GM23338 (cell line): ENCODE data around the gene TTYH1. TPM values are rescaled to one million over a fixed set of nuclear protein-coding genes. Genes with fewer than 3 reads are reported as not detected.

Source experiments
- ATAC-seq: fragments of 200-7000 bp; cut with Tn5 transposase; 3 replicates; pipeline ENCODE4 v1.9.1; 2020
- DNase-seq: peaks from one replicate; pipeline ENCODE4 v3.0.0-alpha.2; 2015; ENCODE audit warnings: low spot score
- H2AFZ ChIP-seq: fragments of 200-600 bp; sonication (generic); 2 replicates; pipeline ENCODE4 v1.8.0; 2016; ENCODE audit warnings: antibody characterized with exemption, mild to moderate bottlenecking, moderate library complexity
- H3F3A ChIP-seq: fragments of 200-600 bp; sonication (generic); replicated peaks from 2 replicates; pipeline ENCODE4 v1.8.0; 2017; ENCODE audit warnings: antibody characterized with exemption, mixed run types, low read depth
- H3K27ac ChIP-seq: fragments of 200-600 bp; sonication (generic); 2 replicates; pipeline ENCODE4 v1.6.1; 2016; ENCODE audit warnings: low read depth
- H3K27me3 ChIP-seq: fragments of 200-600 bp; sonication (generic); 2 replicates; pipeline ENCODE4 v1.8.0; 2016; ENCODE audit warnings: mild to moderate bottlenecking, mixed run types, moderate library complexity; ENCODE audit not compliant: insufficient read depth
- H3K36me3 ChIP-seq: fragments of 200-600 bp; sonication (generic); 2 replicates; pipeline ENCODE4 v1.8.0; 2016; ENCODE audit warnings: mild to moderate bottlenecking; ENCODE audit not compliant: insufficient read depth
- H3K4me1 ChIP-seq: fragments of 200-600 bp; sonication (generic); 2 replicates; pipeline ENCODE4 v1.8.0; 2016; ENCODE audit warnings: mild to moderate bottlenecking, moderate library complexity; ENCODE audit not compliant: insufficient read depth
- H3K4me2 ChIP-seq: fragments of 200-600 bp; sonication (generic); 2 replicates; pipeline ENCODE4 v1.7.1; 2017; ENCODE audit warnings: mixed run types
- H3K4me3 ChIP-seq: fragments of 200-600 bp; sonication (generic); 2 replicates; pipeline ENCODE4 v1.6.1; 2016; ENCODE audit warnings: mixed run types
- H3K79me2 ChIP-seq: fragments of 200-600 bp; sonication (generic); replicated peaks from 2 replicates; pipeline ENCODE4 v1.8.0; 2017; ENCODE audit warnings: mild to moderate bottlenecking; ENCODE audit not compliant: insufficient read depth
- H3K9me2 ChIP-seq: fragments of 200-600 bp; sonication (generic); 2 replicates; pipeline ENCODE4 v1.8.0; 2017; ENCODE audit not compliant: insufficient read depth
- H4K20me1 ChIP-seq: fragments of 200-600 bp; sonication (generic); replicated peaks from 2 replicates; pipeline ENCODE4 v1.8.0; 2017; ENCODE audit warnings: mild to moderate bottlenecking; ENCODE audit not compliant: insufficient read depth
- H3K27ac Mint-ChIP-seq: 2 replicates; pipeline ENCODE4 v1.8.0; 2020; ENCODE audit warnings: inconsistent platforms, mild to moderate bottlenecking, moderate library complexity, mixed read lengths
- H3K27me3 Mint-ChIP-seq: 3 replicates; pipeline ENCODE4 v1.8.0; 2022; ENCODE audit warnings: low read depth, mild to moderate bottlenecking, moderate library complexity, mixed read lengths, inconsistent platforms; ENCODE audit not compliant: insufficient read depth, poor library complexity
- H3K36me3 Mint-ChIP-seq: 3 replicates; pipeline ENCODE4 v1.8.0; 2021; ENCODE audit warnings: low read depth, mild to moderate bottlenecking, inconsistent platforms, moderate library complexity, mixed read lengths
- H3K4me1 Mint-ChIP-seq: 3 replicates; pipeline ENCODE4 v1.8.0; 2020; ENCODE audit warnings: mild to moderate bottlenecking, inconsistent platforms, mixed read lengths
- H3K4me3 Mint-ChIP-seq: 3 replicates; pipeline ENCODE4 v1.8.0; 2021; ENCODE audit warnings: moderate library complexity, mild to moderate bottlenecking, inconsistent platforms, mixed read lengths
- H3K9me3 Mint-ChIP-seq: 3 replicates; pipeline ENCODE4 v1.8.0; 2020; ENCODE audit warnings: moderate library complexity, mild to moderate bottlenecking, inconsistent platforms, mixed read lengths
- EZH2phosphoT487 ChIP-seq: fragments of 200-600 bp; sonication (generic); IDR thresholded peaks from one replicate; pipeline ENCODE4 v1.8.1; 2018; ENCODE audit warnings: antibody characterized with exemption; ENCODE audit not compliant: unreplicated experiment
- JUNB ChIP-seq: IDR thresholded peaks from one replicate; pipeline ENCODE4 v1.6.1; 2016; ENCODE audit warnings: antibody characterized with exemption; ENCODE audit not compliant: unreplicated experiment
- NANOG ChIP-seq: IDR thresholded peaks from 2 replicates; pipeline ENCODE4 v1.6.1; 2016; ENCODE audit warnings: antibody characterized with exemption, borderline replicate concordance
- POLR2AphosphoS5 ChIP-seq: IDR thresholded peaks from 2 replicates; pipeline ENCODE4 v1.6.1; 2016; ENCODE audit warnings: antibody characterized with exemption, low read depth
- STAT1 ChIP-seq: IDR thresholded peaks from one replicate; pipeline ENCODE4 v1.6.1; 2016; ENCODE audit warnings: antibody characterized with exemption; ENCODE audit not compliant: unreplicated experiment
- ZNF114 ChIP-seq: fragments of 250-450 bp; sonication (Bioruptor Pico); IDR thresholded peaks from 2 replicates; pipeline ENCODE4 v1.5.0; 2020; ENCODE audit warnings: mild to moderate bottlenecking, moderate library complexity
- ZNF331 ChIP-seq: fragments of 250-450 bp; sonication (Bioruptor Pico); IDR thresholded peaks from 2 replicates; pipeline ENCODE4 v1.5.0; 2020; ENCODE audit warnings: low read depth, mild to moderate bottlenecking, moderate library complexity
- polyA plus RNA-seq: library from polyadenylated mRNA; unstranded; fragments of >200 nt; fragmentation: Nextera tagmentation; extraction: Ambion mirVana; gene quantifications from 2 replicates; pipeline ENCODE4 v1.2.1, GENCODE V29; 2016
- total RNA-seq: library from RNA; depleted of rRNA; stranded (reverse); fragments of >200 nt; shearing (Covaris generic); gene quantifications from 2 replicates; pipeline ENCODE4 v1.2.3, GENCODE V29; 2014
- TF ChIP-seq, protein P1 (sequence below), 2 experiments: fragments of 200-600 bp in 1 of 2; sonication (generic) in 1 of 2; conservative IDR thresholded peaks; 2 replicates each; pipeline versions ENCODE4 v1.5.1 to v1.6.1; 2016 to 2017; ENCODE audit warnings: antibody characterized with exemption in 2 of 2, low read depth in 2 of 2, mild to moderate bottlenecking in 2 of 2, moderate library complexity in 1 of 2
- TF ChIP-seq, protein P2 (sequence below): IDR thresholded peaks from one replicate; pipeline ENCODE4 v1.6.1; 2018; ENCODE audit warnings: antibody characterized with exemption; ENCODE audit not compliant: unreplicated experiment

The TTYH1 gene
- total and polyA plus RNA-seq, 2 experiments from 2014 or later, result 18.2 to 40.8 TPM

DNA sequence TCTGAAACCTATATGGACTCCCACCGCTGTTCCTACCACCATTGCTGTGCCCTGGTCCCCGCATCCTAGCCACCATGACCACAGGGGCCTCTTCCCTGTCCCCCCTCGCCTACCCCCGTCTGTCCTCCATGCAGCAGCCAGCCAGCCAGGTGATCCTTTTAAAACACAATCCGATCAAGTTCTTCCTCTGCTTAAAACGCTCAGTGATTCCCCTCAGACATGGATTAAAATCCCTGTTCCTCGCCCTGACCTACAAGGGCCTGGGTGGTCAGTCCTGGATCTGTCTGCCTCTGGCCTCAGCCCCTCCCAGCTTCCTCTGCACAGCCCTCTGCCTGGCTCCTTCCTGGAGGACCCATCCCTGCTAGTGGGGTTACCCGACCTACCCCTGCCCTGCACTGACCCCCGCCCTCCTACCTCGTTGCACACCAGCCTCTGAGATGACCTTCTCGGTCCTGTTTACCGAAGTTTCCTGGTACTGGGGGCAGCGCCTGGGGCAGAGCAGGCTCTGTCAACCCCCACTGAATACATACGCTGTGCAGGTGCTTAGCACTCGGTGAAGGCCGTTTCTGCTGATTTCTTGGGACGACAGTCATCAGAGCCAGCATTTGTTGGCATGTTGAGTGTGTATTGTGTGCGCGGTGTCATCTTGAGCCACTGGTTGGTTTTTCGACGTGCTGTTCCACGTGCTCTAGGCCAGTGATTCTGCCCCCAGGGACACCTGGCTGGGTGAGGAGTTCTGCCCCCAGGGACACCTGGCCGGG, 19.0 kb downstream of the TTYH1 start:
- TF ChIP-seq POLR2AphosphoS5 (no peak), EZH2phosphoT487 (no peak), NANOG (no peak), ZNF331 (no peak), JUNB (no peak)
- TF ChIP-seq, protein P1, sequence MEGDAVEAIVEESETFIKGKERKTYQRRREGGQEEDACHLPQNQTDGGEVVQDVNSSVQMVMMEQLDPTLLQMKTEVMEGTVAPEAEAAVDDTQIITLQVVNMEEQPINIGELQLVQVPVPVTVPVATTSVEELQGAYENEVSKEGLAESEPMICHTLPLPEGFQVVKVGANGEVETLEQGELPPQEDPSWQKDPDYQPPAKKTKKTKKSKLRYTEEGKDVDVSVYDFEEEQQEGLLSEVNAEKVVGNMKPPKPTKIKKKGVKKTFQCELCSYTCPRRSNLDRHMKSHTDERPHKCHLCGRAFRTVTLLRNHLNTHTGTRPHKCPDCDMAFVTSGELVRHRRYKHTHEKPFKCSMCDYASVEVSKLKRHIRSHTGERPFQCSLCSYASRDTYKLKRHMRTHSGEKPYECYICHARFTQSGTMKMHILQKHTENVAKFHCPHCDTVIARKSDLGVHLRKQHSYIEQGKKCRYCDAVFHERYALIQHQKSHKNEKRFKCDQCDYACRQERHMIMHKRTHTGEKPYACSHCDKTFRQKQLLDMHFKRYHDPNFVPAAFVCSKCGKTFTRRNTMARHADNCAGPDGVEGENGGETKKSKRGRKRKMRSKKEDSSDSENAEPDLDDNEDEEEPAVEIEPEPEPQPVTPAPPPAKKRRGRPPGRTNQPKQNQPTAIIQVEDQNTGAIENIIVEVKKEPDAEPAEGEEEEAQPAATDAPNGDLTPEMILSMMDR (conservative IDR thresholded peaks at IDR 0.05; ENCODE audit: low read depth in 2 of 2), result no peak
- peak; percentile 21 for DNase-seq
- H3K4me1 ChIP-seq, result peaks cover 25% of the 10 kb centered on the region
- Mint-ChIP-seq H3K4me3 (no peak overlapping the region; the same call in 2 of the 3 replicates), H3K27me3 (peaks cover 31% of the 10 kb centered on the region), H3K4me1 (peaks cover 48% of the 10 kb centered on the region), H3K9me3 (no peaks in the 10 kb centered on the region; the same call in 2 of the 3 replicates), H3K27ac (no peak overlapping the region), H3K36me3 (peaks cover 15% of the 10 kb centered on the region)
- H3K4me2 ChIP-seq, result peak overlapping the region; percentile 78
- no peak for ATAC-seq
- no peaks in the 10 kb centered on the region for H3K36me3 ChIP-seq
- no peaks in the 10 kb centered on the region for H3K9me2 ChIP-seq
- H3K4me3 ChIP-seq, result peak overlapping the region; percentile 49; the same call in 1 of the 2 replicates
- H3K79me2 ChIP-seq, result no peaks in the 10 kb centered on the region
- no peak overlapping the region for H2AFZ ChIP-seq
- no peaks in the 10 kb centered on the region for H3F3A ChIP-seq
- no peak overlapping the region for H3K27ac ChIP-seq
- H4K20me1 ChIP-seq, result no peaks in the 10 kb centered on the region; the same call in none of the 2 replicates
- 0 out of 2 replicates have a peak, but pooled peaks cover 3% of the 10 kb centered on the region for H3K27me3 ChIP-seq

DNA sequence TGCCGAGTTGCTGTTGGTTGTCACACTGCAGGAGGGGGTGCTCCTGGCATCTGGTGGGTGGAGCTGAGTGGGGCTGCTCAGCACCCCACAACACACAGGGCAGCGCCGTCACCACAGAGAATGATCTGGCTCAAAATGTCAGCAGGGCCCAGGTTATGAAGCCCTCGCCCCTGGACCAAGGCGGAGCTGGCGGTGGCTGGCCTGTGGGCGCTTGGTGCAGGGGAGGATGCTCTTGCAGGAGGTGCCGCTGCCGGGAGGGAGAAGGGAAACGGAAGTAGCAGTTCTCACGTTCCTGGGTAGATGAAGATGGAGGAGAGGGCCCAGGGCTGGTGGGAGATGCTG, 19.6 kb downstream of the TTYH1 start:
- H3K36me3 Mint-ChIP-seq, result peaks cover 15% of the 10 kb centered on the region
- H3K4me2 ChIP-seq, result peak overlapping the region; percentile 78
- peaks cover 50% of the 10 kb centered on the region for H3K4me1 Mint-ChIP-seq
- no peak overlapping the region for H3K27ac Mint-ChIP-seq
- ATAC-seq, result peak; percentile 1; the same call in 1 of the 3 replicates
- peak overlapping the region; percentile 49 for H3K4me3 ChIP-seq
- H3K4me1 ChIP-seq, result peaks cover 25% of the 10 kb centered on the region
- peak overlapping the region; percentile 35 for H3K4me3 Mint-ChIP-seq
- H3K27me3 Mint-ChIP-seq, result peaks cover 31% of the 10 kb centered on the region
- no peaks in the 10 kb centered on the region; the same call in none of the 2 replicates for H4K20me1 ChIP-seq
- H3K27ac ChIP-seq, result no peak overlapping the region
- no peaks in the 10 kb centered on the region for H3F3A ChIP-seq
- H2AFZ ChIP-seq, result no peak overlapping the region
- H3K79me2 ChIP-seq, result no peaks in the 10 kb centered on the region
- no peaks in the 10 kb centered on the region for H3K36me3 ChIP-seq
- no peaks in the 10 kb centered on the region for H3K9me2 ChIP-seq
- DNase-seq, result peak; percentile 56
- H3K27me3 ChIP-seq, result 0 out of 2 replicates have a peak, but pooled peaks cover 3% of the 10 kb centered on the region
- H3K9me3 Mint-ChIP-seq, result no peaks in the 10 kb centered on the region; the same call in 2 of the 3 replicates
- TF ChIP-seq STAT1 (no peak), ZNF114 (CRISPR knock-in tag) (no peak), NANOG (no peak), POLR2AphosphoS5 (no peak; the same call in 1 of the 2 replicates), EZH2phosphoT487 (no peak)
- TF ChIP-seq, protein P2, sequence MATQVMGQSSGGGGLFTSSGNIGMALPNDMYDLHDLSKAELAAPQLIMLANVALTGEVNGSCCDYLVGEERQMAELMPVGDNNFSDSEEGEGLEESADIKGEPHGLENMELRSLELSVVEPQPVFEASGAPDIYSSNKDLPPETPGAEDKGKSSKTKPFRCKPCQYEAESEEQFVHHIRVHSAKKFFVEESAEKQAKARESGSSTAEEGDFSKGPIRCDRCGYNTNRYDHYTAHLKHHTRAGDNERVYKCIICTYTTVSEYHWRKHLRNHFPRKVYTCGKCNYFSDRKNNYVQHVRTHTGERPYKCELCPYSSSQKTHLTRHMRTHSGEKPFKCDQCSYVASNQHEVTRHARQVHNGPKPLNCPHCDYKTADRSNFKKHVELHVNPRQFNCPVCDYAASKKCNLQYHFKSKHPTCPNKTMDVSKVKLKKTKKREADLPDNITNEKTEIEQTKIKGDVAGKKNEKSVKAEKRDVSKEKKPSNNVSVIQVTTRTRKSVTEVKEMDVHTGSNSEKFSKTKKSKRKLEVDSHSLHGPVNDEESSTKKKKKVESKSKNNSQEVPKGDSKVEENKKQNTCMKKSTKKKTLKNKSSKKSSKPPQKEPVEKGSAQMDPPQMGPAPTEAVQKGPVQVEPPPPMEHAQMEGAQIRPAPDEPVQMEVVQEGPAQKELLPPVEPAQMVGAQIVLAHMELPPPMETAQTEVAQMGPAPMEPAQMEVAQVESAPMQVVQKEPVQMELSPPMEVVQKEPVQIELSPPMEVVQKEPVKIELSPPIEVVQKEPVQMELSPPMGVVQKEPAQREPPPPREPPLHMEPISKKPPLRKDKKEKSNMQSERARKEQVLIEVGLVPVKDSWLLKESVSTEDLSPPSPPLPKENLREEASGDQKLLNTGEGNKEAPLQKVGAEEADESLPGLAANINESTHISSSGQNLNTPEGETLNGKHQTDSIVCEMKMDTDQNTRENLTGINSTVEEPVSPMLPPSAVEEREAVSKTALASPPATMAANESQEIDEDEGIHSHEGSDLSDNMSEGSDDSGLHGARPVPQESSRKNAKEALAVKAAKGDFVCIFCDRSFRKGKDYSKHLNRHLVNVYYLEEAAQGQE, result no peak
